ENCODE results near the gene AP5S1.

- TF ChIP-seq SIN3A (IDR thresholded peaks at IDR 0.05; ENCODE audit: borderline replicate concordance, low read depth, low read length): no peak
- TF ChIP-seq CTCF (IDR thresholded peaks at IDR 0.05): no peak
- TF ChIP-seq CHD2 (IDR thresholded peaks at IDR 0.05; ENCODE audit: low read length, partially characterized antibody): no peak
- TF ChIP-seq RAD21 (IDR thresholded peaks at IDR 0.05; ENCODE audit: low read length): no peak
Measured at GRCh38 chr20:3836132-3836531, 15.8 kb downstream of the AP5S1 start.

Measured in SK-N-SH (cell line).